GM19452 (cell line): Measurements from ENCODE around the gene KIF16B.
A peak's percentile ranks its signal among the peaks of the same experiment; 100 is the strongest.
"Not testable (repeated sequence)": the region's sequence is repeated elsewhere in the genome, so short reads cannot be mapped to it uniquely, and the experiment has no call there.

Experiments
- ATAC-seq: cut with Tn5 transposase; IDR thresholded peaks from one replicate; pipeline ENCODE4 v1.9.1; 2021; ENCODE audit not compliant: unreplicated experiment

KIF16B gene

DNA sequence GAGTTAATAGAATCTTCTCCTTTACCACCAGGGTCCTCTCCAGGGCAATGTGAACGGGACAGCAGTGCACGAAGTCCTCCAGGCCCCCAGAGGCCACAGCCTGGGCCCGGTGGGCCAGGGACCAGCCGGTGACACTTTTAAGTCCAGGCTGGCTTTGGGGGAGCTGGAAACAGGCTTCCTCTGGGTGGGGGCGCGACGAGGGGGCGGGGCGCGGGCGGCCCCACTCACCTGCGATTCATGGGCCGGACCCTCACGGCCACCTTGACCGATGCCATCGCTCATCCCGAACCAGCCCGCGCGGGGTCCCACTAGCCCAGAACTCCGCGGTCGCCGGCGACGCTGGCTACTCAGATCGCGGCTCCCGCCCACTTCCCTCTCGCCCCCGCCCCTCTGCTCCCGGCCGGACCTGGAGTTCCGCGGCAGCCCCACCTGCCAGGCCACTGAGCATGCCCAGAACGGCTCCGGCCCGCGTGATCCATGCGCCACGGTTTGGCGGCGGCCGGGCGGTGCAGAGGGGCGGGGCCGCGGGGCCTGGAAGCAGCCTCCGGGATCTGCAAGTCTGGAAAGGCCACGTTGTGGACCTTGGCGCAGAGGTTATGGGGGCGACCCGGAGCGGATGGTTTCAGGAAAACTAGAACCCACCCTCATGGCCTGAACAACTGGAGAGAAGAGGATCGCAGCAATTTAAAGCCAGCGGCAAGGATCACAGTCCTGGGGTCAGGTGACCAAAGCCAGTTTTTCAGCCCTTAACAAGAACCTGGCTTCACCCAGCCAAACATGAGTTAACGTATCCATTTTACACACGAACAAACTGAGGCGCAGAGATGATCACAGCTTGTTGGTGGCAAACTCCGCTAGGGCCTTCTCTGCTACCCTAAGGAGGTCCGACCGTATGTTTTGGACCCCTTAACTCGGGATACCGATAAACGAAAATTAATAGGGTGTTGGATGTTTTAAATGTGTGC lies at the start of gene KIF16B:
Gene KIF16B (minus strand): TSS at position 448 of the 965 bp plus-strand sequence. CDS start 173 bp downstream, at position 275.
- peak; percentile 83 for ATAC-seq

- ATAC-seq: no peak
Observed at GRCh38 chr20:16622501-16622900, 49.3 kb upstream of the KIF16B start.

- no peak for ATAC-seq
Observed at GRCh38 chr20:16621435-16622141, 48.3 kb upstream of the KIF16B start.

- no peak for ATAC-seq
Observed at GRCh38 chr20:16620961-16621360, 47.7 kb upstream of the KIF16B start.

DNA sequence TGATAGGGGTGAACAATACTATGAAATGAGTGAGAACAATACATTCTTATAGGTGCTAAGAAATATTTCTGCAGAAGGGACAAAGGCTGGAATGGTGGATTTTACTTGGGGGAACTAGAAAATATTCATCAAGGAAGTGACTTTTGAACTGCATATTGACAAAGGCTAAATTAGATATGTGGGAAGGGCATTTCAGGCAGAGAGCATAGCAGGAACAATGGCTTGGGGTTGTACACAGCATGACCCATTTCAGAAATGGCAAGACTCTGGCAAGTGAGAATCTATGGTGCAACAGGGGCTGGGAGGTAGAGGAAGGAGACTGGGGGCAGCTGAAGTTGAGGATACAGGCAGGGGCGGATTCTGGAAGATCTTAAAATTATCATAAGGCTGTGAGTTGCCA lies 46.7 kb upstream of the KIF16B start:
- ATAC-seq: no peak

GRCh38 chr20:16617056-16617455 lies 43.8 kb upstream of the KIF16B start:
- ATAC-seq: no peak

DNA sequence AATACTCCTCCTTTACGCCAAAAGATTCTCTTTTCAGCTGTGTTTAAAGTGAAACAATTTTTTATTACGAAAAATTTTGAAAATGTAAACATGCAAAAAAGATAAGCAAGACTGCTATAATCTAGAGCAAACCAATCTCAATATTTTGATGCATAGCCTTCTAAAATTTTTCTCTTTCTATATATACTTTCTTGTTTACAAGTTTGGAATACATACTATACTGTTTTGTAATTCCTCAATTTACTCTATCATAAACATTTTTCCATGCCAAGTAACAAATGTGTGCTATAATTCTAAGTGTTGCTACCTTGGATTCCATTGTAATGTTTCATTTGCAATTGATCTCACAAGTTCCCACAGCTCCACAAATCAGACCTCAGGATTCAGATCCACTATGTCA lies 43.1 kb upstream of the KIF16B start:
- ATAC-seq: no peak

DNA sequence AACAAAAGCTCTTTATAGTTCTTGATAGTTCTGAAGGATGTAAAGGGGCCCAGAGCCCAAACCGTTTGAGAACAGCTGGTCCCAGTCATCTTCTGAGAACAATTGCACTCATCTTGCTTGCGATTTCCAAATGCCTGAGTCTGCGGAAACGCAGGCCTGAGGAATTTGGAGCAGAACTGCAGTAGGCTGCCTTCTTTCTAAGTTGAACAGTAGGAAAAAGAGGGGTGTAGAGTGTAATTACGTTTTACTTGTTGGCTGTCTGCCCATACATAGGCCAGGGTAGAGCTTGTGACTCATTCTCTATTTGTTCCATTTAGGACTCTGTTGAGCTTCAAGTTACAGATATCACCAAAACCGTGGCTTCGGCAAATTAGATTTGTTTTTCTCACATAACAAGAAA lies 42.0 kb upstream of the KIF16B start:
- ATAC-seq: no peak

- ATAC-seq: no peak
Observed at GRCh38 chr20:16613954-16614353, 40.7 kb upstream of the KIF16B start.

GRCh38 chr20:16612706-16613105 lies 39.5 kb upstream of the KIF16B start:
- ATAC-seq: no peak

DNA sequence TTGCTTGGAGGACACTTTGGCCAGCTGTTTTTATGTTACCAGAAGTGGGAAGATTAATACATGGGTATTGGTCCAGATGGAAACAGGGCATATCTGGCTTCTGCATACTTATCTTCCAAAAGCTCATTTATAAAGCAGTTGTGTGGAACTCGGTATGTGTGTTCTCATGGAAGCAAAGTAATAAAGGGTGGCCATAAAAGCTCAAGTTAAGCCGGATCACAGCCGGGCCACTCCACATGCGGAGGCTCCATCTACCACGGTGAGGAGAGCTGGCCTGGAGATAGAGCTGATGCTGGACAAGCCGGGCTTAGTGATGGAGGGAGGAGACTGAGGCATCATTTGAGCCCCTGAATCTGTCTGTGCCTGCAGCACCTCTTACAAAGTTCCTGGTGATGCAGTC lies 38.6 kb upstream of the KIF16B start:
- no peak for ATAC-seq

DNA sequence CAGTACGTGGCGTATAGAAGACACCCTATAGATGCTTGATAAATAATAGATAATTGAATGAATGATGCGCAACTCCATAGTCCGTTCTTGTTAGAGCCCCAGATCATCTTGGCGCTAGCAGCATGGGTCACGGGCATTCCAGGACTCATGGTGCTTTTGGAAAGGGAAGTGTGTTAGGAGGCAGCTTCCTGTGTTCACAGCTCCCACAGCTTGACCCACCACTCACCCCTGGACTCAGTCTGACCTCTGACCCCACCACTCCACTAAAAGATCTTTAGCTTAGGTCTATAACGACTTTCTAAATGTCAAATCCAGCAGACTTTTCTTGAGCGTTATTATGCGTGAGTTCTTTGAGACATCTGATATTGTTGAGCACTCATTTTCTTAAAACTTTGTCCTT lies 35.8 kb upstream of the KIF16B start:
- ATAC-seq: no peak

DNA sequence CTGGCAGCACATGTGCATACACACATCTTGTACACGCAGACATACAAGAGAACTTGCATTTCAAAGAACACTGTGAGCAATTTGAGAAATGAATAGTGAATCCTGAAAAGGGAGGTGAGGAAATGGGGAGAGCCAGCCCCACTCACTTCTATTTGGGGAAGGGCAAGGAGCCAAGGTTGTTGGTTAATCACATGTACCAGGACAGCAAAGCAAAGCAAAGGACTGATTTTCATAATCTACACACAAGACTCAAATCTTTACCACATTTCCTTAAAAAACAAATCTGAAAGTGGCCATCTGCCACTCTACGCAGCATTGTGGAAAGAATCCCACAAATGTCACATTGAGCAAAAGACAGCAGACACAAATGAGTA lies 35.0 kb upstream of the KIF16B start:
- no peak for ATAC-seq

DNA sequence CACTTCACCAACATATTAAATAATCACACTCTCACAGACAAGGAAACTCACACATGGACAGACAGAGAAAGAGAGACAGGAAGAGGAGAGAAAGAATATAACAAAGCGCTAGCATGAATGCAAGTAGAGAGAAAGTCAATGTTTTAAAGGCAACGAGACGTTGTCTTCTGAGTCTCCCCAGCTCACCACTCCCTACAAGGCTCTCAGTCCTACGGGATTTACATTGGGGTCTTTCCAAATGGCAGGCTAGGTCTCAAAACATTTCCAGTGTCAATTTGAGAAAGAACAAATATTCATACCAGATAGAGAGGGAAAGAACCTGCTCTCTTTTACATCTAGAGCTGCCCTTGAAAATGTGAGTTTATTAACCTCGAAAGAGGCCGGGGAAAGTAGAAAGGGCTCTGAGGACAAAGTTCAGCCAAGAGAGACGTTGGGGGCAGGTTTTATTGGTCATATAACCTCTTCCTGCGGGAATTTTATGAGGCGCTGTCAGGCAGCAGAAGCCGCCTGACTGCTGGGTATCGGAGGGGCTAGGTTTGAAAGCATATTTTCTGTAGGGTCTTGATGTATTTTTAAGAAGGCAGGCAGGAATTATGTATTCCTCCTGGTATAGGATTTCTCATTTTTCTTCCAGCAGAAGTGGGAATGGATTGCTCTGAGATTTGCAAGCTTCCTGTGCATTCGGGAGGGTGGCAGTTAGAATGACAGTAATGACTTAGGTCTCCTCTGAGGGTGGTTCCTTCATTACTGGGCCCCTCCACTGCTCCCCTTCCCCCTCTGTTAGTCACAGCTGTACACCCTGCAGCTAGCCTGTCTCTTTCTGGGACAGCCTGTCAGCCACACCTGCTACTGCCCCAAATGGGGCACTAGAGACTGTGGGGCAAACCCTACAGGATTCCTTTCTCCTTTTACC lies 34.4 kb upstream of the KIF16B start:
- ATAC-seq: no peak

- ATAC-seq: no peak
Observed at GRCh38 chr20:16606468-16607070, 33.3 kb upstream of the KIF16B start.

DNA sequence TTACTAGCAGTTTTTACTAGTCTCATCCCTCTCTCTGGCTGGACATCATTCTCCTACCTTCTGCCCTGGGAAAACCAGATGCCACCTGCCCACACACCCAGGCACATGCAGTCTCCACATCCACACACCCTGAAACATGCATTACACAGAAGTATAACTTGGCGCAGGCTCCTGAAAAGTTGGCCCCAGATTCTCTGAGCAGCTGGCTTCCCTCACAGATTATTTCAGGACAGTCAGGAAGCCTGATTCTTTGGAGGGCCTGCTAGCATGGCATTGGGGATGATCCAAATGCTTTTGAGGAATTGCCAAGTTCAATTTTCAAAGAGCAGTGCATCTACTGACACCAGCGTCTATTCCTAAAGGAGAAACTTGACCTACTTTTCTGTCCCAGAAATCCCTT lies 27.8 kb upstream of the KIF16B start:
- ATAC-seq: no peak

DNA sequence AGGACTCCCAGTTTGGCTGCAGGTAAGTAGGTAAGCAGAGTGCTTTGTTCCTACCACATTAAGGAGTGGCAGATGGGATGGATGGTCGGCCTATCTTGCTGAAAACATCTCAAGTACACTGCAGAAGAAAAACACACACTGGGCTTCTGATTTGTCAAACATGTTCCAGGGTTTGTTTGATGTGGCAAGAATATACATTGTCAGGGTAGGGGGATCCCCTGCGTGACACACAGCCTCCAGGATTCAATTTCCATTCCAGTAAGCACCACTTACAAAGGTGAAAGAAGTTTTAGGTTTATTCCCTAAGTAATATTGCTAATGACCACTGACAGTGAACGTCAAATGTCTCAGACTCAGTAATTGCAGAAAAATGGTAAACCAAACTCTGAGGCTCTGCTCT lies 26.0 kb upstream of the KIF16B start:
- ATAC-seq: no peak

DNA sequence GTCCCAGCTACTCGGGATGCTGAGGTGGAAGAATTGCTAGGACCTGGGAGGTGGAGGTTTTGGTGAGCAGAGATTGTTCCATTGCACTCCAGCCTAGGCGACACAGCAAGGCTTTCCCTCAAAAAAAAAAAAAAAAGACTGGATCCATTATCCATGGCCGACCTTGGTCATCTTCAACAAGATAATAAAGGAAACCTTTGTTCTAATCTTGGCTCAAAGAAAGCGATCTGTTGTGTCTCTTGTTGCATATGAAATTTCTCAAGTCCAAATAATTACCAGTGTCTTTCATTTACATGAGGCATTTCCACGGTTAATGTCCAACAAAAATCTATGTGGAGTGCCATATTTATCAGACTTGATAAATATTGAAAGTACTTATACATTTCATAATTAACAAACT lies 23.7 kb upstream of the KIF16B start:
- ATAC-seq: no peak

DNA sequence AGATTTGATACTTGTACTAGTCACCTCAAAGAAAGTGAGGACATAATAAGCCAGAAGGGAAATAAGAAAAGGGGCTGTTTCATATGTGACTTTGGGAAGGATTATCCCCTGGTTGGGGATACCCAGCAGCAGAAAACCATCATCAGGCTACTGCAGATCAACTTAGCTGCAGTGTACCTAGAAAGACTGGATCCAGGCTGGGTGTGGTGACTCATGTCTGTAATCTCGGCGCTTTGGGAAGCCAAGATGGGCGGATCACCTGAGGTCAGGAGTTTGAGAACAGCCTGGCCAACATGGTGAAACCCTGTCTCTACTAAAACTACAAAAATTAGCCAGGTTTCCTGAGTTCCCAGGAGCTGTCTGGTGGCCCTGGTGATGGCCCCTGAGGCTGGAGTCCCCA lies 23.2 kb upstream of the KIF16B start:
- not testable (repeated sequence) for ATAC-seq

DNA sequence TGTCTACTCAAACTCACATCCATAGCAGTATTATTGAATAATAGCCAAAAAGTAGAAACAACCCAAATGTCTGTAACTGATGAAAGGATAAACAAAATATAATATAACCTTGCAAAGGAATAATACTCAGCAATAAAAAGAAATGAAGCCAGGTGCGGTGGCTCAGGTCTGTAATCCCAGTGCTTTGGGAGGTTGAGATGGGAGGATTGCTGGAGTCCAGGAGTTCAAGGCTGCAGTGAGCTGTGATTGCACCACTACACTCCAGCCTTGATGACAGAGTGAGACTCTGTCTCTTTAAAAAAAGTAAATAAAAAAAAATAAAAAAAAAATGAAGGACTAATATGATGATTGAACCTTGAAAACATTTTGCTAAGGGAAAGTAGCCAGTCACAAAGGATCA lies 22.1 kb upstream of the KIF16B start:
- ATAC-seq: no peak
